GM21367 (cell line): ENCODE results near the gene CERS2.

Source experiments
- ATAC-seq: cut with Tn5 transposase; IDR thresholded peaks from one replicate; pipeline ENCODE4 v1.9.1; 2021; ENCODE audit not compliant: unreplicated experiment

Gene CERS2, protein sequence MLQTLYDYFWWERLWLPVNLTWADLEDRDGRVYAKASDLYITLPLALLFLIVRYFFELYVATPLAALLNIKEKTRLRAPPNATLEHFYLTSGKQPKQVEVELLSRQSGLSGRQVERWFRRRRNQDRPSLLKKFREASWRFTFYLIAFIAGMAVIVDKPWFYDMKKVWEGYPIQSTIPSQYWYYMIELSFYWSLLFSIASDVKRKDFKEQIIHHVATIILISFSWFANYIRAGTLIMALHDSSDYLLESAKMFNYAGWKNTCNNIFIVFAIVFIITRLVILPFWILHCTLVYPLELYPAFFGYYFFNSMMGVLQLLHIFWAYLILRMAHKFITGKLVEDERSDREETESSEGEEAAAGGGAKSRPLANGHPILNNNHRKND

DNA sequence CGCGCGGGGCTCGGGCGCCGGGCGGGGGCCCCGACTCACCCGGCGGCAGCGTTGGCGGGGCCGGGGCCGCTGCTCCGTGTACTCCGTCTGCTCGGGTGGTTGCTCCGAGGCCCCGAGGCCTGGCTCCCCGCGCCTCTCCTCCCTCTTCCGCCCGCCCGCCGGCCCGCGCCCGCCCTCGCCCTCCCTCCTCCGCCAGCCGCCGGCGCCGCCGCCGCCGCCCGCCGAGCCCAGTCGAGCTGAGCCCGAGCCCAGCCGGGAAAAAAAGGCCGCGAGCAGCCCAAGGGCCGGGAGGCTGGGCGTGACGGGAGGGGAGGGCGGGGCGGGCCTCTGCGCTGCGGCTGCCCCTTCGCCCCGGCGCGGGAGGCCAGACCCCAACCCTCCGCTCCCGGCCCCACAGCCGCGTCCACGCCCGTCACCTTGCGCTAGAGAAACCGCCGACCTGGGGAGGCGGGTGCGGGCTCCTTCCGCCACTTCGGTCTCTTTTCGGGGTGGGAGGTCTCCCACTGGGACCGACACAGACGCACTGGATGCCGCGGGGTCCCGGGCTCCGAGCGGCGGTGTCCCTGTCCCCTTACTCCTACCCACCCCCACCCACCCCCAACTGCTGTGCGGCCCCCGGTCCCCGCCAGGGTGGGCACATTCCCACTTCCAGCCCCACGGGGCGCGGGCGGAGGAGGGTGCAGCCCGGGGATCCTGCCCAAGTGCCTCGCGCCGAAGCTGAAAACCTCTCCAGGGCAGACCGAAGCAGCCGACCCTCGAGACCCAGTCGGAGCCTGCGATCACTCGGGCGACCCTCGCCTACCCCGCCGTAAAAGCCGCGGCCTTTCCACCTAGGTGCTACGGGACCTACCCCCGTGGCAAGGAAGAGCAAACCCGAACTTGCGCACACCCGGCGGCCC, at the start of gene CERS2:
CERS2 (minus strand) TSS at position 256 of the 899 bp plus-strand sequence. CDS start 5,745 bp downstream, outside the sequence.
- ATAC-seq, result peak; percentile 43

DNA sequence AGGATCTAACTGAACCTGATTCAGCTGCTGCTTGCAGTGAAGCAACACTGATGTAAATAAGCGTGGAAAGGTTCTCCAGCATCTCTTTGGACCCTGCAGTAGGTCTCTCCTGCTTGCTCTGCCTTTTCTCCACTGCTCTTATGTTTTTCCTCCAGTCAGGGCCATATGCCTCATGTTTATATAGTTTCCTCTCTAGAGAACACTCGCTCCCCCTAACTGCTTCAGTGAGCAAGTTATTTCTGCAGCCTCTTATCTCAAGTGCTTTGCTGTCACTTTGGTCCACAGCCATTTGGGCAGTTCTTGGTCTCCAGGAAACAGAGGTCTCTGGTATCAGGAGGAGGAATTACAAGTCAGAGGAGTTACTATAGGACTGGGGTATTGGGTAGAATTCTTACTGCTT, 38.9 kb upstream of the CERS2 start:
- no peak for ATAC-seq

DNA sequence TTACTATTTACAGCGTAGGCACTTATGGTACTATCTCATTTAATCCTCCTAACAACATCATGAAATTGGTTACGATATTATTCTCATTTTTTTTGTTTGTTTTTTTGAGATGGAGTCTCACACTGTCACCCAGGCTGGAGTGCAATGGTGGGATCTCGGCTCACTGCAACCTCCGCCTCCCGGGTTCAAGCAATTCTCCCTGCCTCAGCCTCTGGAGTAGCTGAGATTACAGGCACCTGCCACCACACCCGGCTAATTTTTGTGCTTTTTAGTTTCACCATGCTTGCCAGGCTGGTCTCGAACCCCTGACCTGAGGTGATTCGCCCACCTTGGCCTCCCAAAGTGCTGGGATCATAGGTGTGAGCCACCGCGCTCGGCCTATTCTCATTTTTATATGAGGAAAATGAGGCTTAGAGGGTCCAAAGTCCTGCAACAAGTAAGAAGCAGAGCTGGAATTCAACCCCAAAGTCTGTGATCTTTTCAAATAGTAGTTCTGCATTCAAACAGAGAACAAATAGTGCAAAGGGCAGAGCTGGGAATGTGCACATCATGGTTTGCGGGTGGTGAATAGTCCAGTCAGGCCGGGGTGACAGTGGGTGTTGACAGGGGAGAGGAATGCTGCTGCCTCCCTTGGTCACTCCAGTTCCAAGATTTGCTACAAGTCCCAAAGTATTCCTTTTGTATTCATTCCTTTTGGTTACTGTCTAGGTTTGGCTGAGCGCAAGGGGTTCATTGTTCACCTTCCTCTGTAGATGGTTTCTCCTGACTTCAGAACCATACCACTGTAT, 38.2 kb upstream of the CERS2 start:
- no peak for ATAC-seq

DNA sequence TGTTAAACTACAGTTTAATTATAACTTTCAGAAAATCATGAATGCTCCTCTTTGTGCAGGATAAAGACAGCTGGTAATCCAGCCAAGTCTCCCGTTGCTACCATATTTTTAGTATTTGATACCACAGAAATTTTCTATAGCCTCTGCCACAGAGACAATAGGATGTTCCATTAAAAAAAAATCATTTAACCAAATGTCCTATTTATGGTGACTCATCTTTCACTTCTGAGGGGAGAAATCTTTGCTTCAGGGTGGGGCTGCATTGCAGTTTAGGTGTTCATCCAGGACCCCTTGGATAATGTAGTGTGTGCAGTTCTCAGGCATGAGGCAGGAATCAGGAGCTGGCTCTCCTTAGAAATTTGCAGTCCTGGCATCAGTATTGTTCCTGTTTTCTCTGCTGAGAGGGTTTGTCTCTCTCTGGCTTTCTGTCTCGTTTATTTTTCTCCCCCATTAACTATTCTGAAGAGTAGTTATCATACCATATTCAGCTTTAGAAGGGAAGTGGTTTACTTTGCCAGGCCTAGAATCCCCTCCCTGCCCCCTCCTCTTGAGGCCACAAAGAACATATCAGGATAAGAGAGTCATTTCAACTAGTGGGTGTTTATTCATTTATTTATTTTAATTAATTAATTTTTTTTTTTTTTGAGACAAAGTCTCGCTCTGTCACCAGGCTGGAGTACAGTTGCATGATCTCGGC, 36.7 kb upstream of the CERS2 start:
- no peak for ATAC-seq

DNA sequence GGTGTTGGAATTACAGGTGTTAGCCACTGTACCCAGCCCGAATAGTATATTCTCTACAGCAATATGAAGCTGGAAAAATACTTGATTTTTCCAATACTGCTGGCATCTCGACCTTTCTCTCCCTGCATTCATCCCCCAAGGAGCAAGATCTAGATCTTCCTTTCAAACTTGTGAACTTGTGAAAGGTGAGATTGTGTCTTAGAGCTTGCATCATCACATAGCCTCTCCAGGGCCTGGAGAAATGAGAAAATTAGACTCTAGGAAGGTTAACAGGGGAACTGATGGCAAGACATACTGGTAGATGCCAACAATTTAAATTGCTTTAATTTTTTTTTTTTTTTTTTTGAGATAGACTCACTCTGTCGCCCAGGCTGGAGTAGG, 35.7 kb upstream of the CERS2 start:
- ATAC-seq, result no peak

DNA sequence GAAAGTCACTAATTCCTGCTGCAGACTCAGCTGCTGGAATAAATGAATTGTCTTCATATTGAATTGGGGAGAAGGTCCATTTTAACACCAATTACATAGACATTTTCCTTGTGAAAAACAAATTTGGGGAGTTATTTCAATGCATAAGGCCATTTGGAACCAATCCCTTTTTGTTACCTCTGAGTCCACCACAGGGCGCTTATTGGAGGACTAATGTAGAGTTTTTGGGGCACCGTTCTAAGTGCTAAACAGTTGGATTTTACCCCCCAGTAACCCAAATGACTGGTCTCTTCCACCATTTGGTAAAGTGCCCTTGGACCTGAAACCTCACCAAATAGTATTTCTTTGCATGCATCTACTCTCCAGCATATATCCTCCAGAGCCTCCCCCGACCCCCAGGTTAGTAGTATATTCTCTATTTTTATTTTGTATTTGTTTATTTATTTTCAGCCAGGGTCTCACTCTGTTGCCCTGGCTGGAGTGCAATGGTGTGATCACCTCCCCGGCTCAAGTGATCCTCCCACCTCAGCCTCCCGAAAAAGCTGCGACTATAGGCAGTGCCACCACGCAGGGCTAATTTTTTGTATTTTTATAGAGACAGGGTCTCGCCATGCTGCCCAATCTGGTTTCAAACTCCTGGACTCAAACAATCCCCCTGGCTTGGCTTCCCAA, 35.2 kb upstream of the CERS2 start:
- no peak for ATAC-seq

DNA sequence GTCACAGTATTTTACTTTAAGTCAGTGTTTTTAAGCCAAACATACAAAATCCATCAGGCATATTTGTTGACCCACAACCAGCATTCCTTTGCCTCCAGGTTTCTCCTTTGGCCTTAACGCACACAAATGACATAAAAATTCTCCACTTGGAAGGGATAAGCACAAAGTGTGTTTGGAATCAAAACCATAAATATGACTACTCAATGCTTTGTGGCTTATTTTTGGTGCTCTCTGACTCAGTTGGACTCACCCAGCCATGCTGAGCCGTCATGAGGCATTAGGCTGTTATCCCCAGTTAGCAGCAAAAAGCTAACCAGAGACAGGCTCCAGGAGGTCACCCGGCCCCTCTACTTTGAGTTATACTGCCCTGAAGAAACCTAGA, 34.6 kb upstream of the CERS2 start:
- no peak for ATAC-seq

DNA sequence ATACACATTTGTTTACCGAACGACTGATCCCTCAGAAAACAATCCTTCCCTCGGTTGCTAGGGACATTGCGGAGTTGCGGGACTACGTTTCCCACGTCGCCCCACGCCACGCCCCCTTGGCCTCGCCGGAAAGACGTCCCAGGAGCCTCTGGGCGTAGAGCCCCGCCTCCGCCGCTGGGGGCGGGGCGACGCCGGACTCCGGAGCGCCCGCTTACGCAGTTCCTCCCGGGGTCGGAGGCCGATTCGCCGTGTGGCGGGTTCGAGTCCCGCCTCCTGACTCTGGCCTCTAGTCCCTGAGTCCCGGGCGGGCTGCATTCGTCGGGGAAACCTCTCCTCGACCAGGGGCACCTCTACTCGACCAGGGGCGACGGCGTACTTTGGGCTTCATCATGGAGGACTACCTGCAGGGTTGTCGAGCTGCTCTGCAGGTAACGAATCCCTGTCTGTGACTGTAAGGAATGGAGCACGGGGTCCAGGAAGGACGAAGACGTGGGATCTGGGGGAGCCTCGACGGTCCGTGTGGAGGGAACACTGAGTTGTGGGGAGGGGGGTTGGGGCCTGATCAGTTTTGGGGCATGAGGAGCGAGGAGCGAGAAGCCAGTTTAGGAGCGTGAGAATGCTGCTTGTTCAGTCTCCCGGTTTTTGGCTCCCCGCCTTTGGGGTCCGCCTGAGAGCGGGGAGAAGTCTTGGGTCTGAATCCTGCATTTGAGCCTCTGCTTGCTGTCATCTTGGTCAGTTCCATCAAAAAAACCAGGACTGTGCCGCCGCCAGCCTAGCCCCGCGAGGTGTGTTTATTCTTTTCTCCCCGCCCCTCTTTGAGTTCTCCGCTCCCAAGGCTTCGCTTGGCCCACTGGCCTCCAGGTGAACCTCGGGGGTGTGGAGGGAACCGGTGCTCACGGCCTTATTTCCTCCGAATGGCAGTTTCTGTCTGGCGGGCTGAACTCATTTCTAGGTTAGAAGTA, 33.9 kb upstream of the CERS2 start, which contains the start of gene PRUNE1:
PRUNE1 (plus strand) TSS at position 206 of the 962 bp plus-strand sequence; CDS start at position 390, 184 bp downstream.
- ATAC-seq, result peak; percentile 55

DNA sequence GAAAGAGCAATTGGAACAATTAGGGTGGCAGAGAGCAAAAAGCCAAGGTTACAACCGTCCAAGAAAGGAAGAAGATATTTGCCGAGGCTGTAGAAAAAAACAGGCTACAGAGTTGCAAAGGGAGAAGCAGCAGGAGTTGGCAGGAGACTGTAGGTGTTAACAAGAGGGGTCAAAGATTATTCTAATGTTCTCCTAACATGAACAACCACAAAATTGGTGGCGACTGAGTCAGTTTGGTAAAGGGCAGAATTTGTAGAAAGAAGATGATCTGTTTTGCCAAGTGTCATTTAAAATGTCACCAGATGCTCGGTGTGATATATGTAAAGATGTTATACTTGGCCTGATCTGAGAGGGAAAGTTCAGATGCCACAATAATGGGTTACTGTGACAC, 33.2 kb upstream of the CERS2 start:
- ATAC-seq, result peak; percentile 3

DNA sequence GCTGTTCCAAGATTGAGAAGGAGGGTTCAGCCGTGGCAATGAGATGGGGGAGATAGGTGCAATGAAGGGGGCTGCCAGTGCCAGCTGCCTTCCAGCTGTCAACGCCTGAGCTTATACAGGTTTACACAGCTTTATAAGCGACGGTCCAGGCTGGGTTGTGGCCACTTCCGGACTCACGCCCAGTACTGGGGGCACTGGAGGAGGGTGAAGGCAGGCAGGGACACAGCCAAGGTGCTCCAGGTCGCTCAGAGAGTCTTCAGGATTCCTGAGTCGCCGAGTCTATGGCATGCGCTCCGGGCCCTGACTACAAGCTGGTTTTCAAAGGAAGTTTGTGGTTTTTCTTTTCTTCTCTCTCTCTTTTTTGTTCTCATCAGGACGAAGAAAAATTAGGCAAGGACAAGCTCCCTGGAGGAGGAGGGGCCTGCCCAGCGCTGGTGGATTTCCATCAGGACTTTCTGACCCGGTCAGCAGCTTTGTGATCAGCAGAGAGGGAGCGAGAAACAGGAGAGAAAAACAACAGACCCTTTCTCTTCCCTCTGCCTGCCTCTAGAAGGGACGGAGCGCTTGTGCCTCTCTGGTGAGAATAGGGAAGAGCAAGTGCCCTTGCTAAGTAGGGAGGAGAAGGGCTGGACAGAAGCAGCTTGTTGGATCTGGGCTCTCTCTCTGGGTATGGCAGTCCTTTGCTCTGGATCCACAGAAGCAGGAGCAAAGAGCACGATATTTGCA, 31.9 kb upstream of the CERS2 start, which contains the start of gene MINDY1:
MINDY1 (minus strand) TSS at position 576 of the 726 bp plus-strand sequence. CDS start 4,285 bp downstream, outside the sequence.
- ATAC-seq, result peak; percentile 43

DNA sequence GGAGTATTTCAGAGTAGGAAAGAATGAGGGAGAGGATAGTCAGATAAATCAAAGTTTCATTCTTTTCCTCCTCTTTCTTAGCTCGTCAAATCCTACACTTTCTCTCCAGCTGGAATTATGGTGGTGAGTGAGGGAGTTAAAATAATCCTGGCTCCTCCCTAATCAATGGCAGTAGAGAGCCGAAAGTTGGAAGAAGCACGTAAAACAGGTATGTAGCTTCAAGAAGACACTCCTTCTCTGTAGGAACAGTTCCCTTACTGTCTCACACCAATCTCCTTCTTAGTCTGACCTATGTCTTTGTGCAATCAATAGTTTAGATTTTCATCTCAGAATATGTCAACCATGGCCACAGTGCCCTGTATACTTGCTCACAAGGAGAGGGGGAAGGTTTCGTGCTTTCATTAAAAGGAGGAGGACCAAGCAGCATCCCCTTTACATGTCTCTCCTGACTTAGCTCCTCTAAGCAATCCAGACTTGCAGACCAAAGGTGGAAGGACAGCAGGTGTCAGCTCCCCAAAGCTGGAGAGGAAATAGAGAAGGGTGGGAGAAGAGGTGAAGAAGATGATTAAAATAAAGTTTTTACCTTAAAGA, 31.2 kb upstream of the CERS2 start:
- no peak for ATAC-seq

DNA sequence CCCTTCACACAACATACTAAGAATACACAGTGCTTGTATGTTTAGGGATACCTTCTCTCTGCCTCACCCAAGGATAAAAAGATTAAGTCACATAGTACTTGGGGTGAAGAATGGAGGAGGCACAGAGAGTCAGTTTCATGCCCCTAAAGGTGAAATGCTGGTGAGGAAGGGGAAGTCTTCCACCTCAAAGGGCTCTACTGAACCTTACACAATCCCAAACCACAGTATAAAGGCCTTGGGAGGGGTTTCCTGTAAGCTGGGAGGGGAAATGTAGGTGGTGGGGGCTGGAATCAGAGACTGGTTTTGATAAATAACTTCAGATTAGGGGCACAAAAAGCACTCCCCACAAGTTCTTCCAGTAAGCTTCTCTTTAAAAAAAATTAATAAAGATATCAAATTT, 28.5 kb upstream of the CERS2 start:
- no peak for ATAC-seq

DNA sequence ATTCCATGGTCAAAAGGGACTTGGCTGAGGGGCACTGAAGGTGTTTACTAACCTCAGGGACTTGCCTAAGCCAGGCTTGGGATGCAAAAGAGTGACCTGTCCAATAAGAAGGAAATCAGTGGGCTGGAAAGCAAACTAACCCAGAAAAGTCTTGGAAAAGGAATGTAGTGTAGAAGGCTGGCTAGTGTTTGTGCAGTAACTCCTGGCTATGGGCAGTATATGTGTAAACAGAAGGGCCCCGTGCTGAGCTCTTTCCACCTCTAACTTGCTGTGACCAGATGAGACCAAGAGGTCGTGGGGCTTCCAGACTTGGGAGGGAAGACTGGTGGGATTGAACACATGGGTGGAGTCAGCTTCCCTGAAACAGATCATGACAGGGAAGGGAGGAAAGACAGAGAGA, 28.0 kb upstream of the CERS2 start:
- ATAC-seq, result no peak

DNA sequence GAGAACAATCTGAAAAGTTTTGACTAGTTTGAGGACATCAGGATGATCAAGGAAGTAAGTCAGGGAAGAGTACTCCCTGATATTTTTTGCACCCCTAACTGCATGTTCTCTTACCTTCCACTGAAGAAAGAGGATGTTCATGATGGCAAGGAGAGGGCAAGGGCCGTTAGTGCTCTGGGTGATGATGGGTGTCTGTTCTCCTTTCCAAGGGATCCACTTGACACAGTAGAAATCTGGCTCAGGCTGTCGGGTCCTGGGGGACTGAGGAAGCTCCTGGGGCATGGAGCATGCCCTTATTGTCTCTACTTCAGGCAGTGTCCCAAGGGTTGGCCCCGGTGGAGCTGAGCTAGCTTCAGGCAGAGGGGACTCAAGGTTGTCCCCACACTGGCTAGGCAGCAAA, 27.4 kb upstream of the CERS2 start:
- ATAC-seq, result no peak

DNA sequence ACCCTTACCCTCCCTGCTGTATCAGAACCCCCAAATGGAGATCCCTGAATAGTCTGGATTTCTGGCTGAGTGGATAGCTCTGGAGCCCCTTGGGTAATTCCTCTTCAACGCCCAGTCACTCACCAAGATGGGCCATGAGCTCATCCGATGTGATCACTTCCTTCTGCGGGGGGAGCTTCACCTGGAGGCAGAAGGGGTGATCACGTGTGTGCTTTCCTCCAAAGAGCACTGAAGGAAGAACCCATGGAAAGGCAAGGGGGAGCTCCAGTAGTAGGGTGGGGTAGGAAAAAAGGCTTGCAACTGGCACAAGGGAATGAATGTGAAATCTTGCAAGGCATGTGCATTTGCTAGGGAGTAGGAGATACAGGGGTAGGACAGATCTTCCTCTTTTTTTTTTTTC, 27.0 kb upstream of the CERS2 start:
- no peak for ATAC-seq

DNA sequence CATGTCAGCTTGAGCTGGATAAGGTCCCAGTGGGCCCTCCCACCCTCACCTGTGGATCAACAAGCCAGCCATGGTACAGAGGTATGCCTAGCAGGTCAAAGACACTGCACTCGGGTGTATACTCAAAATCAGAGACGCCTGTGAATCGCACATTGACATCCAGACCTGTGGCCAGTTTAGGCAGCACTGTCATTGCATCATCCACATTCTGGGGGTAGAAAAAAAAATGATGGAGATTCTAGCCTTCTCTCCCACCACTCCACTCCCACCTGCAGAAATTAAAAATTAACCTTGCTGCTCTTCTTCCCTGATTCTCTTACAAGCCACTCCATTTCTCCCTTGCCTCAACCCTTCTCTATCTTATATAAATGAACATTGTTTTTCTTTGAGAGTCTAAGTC, 25.8 kb upstream of the CERS2 start:
- ATAC-seq, result no peak

DNA sequence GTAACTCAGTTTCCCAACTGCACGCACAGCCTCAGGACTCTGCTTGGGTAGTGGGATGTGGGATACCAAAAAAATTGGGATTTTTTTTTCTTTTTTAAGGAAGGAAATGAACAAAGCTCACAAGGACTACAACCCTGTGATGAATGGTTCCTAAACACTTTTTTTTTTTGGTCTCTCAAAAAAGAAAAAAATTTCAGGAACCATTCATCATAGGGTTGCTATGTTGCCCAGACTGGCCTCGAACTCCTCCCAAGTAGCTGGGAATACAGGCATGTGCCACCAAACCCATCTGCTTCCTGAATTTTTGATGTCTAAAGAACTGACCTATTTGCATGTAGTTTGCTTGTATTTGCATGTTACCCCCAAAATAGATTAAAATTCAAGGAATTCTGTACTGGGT, 25.3 kb upstream of the CERS2 start:
- no peak for ATAC-seq
